SK-N-SH treated with all-trans-retinoic acid at 6 μM for 48 hours (cell line): ENCODE measurements around the gene IFI27L1.

ENCODE experiments used
- BACH2 ChIP-seq: fragments of 250-450 bp; sonication (Bioruptor Pico); IDR thresholded peaks from 2 replicates; pipeline ENCODE4 v1.9.0; 2021; ENCODE audit warnings: mild to moderate bottlenecking, borderline replicate concordance
- ISL1 ChIP-seq: fragments of 250-450 bp; sonication (Bioruptor Pico); IDR thresholded peaks from 2 replicates; pipeline ENCODE4 v2.1.2; 2022; ENCODE audit warnings: mild to moderate bottlenecking, moderate library complexity
- POU6F1 ChIP-seq: fragments of 250-450 bp; sonication (Bioruptor Pico); IDR thresholded peaks from 2 replicates; pipeline ENCODE4 v1.8.0; 2021; ENCODE audit warnings: low read depth, mild to moderate bottlenecking, moderate library complexity, borderline replicate concordance
- ZC3H10 ChIP-seq: fragments of 250-450 bp; sonication (Bioruptor Pico); IDR thresholded peaks from 2 replicates; pipeline ENCODE4 v1.5.1; 2021; ENCODE audit warnings: mild to moderate bottlenecking, moderate library complexity
- ZFP30 ChIP-seq: fragments of 450-650 bp; formaldehyde crosslinking; IDR thresholded peaks from 2 replicates; pipeline ENCODE4 v1.5.0; 2022; ENCODE audit warnings: mild to moderate bottlenecking, moderate library complexity

DNA sequence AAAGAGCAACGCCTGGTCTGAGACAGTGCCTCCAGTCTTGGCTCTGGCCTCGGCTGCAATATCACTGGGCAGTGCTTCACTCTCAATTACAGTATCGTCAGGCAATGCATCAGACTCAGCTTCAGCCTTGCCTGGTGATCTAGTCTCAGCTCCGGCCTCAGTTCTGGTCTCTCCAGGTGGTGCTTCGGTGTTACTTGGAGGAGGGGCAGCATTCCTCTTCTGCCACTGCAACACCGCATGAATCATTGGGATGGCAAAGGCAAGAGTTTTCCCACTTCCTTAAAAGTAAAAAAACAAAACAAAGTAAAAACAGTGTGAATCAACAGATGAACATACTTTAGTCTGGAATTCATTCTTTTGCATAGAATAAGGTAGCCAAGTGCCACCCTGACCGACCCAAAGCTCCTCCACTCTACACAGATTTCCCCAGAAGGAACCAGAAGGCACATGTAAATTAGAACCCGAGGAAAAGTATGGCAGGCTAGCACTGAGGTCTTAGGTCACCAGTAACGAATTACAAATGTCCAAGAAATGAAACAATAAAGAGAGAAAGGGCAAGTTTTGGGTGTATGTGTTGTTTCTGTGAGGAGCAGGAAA is 18.7 kb upstream of the IFI27L1 start:
- TF ChIP-seq ZC3H10 (CRISPR knock-in tag): no peak
- no peak for TF ChIP-seq BACH2
- TF ChIP-seq POU6F1 (CRISPR knock-in tag): no peak
- no peak for TF ChIP-seq ZFP30 (CRISPR knock-in tag)
- no peak for TF ChIP-seq ISL1 (CRISPR knock-in tag)
